IMR-90 (cell line): ENCODE results near the gene EXPH5. TPM values are rescaled to one million over a fixed set of nuclear protein-coding genes. Genes with fewer than 3 reads are reported as not detected.

Source experiments
- ATAC-seq: fragments of 200-7000 bp; cut with Tn5 transposase; 2 replicates; pipeline ENCODE4 v1.9.1; 2020; ENCODE audit warnings: low read depth, mild to moderate bottlenecking, moderate library complexity
- BruUV-seq: library from RNA; stranded (reverse); fragments of 400-500 nt; replicated peaks from 2 replicates; lab custom pipeline; 2021; lab: Mats Ljungman, UMichigan
- CTCF ChIA-PET: fragments of 300-600 bp; formaldehyde crosslinking; extraction: SDS; loops from one replicate; lab custom pipeline; 2021; ENCODE audit warnings: antibody characterized with exemption; lab: Yijun Ruan, JAX
- POLR2A ChIA-PET: fragments of 300-600 bp; sonication (Branson Sonifier 250); formaldehyde crosslinking; loops from one replicate; lab custom pipeline; 2022; ENCODE audit warnings: antibody characterized with exemption; ENCODE audit not compliant: unreplicated experiment; lab: Charles Lee
- DNase-seq: peaks from one replicate; pipeline ENCODE4 v3.0.0; 2013
- H2AFZ ChIP-seq: replicated peaks from 2 replicates; pipeline ENCODE3; 2013; ENCODE audit warnings: low read length, mild to moderate bottlenecking; ENCODE audit not compliant: poor library complexity
- H2AK5ac ChIP-seq: 2 replicates; pipeline ENCODE4 v1.6.1; 2013; ENCODE audit warnings: low read depth, low read length, inconsistent platforms
- H2AK9ac ChIP-seq: replicated peaks from 2 replicates; pipeline ENCODE3; 2013; ENCODE audit warnings: mild to moderate bottlenecking, low read depth, low read length, moderate library complexity; ENCODE audit not compliant: poor library complexity
- H2BK120ac ChIP-seq: 2 replicates; pipeline ENCODE4 v1.6.1; 2013; ENCODE audit warnings: low read depth, low read length, inconsistent platforms
- H2BK15ac ChIP-seq: 3 replicates; pipeline ENCODE4 v1.6.1; 2013; ENCODE audit warnings: low read depth, low read length, inconsistent platforms
- H2BK20ac ChIP-seq: 2 replicates; pipeline ENCODE4 v1.6.1; 2013; ENCODE audit warnings: low read depth, mild to moderate bottlenecking, inconsistent platforms, low read length, moderate library complexity
- H2BK5ac ChIP-seq: 2 replicates; pipeline ENCODE4 v1.6.1; 2013; ENCODE audit warnings: mild to moderate bottlenecking, low read depth, low read length, inconsistent platforms; ENCODE audit not compliant: poor library complexity, severe bottlenecking
- H3K14ac ChIP-seq: replicated peaks from 2 replicates; pipeline ENCODE4 v1.6.1; 2013; ENCODE audit warnings: low read depth, low read length, inconsistent platforms
- H3K18ac ChIP-seq: 2 replicates; pipeline ENCODE4 v1.6.1; 2013; ENCODE audit warnings: low read depth, low read length, control low read depth
- H3K23ac ChIP-seq: 2 replicates; pipeline ENCODE4 v1.6.1; 2013; ENCODE audit warnings: low read depth, low read length, inconsistent platforms
- H3K27ac ChIP-seq: 2 replicates; pipeline ENCODE4 v1.5.1; 2013; ENCODE audit warnings: mild to moderate bottlenecking, control low read depth, low read length; ENCODE audit not compliant: insufficient read depth
- H3K27me3 ChIP-seq: 2 replicates; pipeline ENCODE4 v1.6.1; 2013; ENCODE audit warnings: low read length; ENCODE audit not compliant: control insufficient read depth, insufficient read depth
- H3K36me3 ChIP-seq: 2 replicates; pipeline ENCODE4 v1.6.1; 2013; ENCODE audit warnings: low read length, mixed read lengths; ENCODE audit not compliant: control insufficient read depth, insufficient read depth
- H3K4ac ChIP-seq: 2 replicates; pipeline ENCODE4 v1.6.1; 2013; ENCODE audit warnings: low read depth, low read length, inconsistent platforms
- H3K4me1 ChIP-seq: 2 replicates; pipeline ENCODE4 v1.6.1; 2013; ENCODE audit warnings: low read length, mixed read lengths; ENCODE audit not compliant: control insufficient read depth, insufficient read depth
- H3K4me2 ChIP-seq: 2 replicates; pipeline ENCODE4 v1.6.1; 2013; ENCODE audit warnings: low read depth, mild to moderate bottlenecking, control low read depth, low read length, moderate library complexity
- H3K4me3 ChIP-seq: 2 replicates; pipeline ENCODE4 v1.5.1; 2013; ENCODE audit warnings: low read depth, mild to moderate bottlenecking, control low read depth, low read length, moderate library complexity; ENCODE audit not compliant: insufficient read depth
- H3K56ac ChIP-seq: 2 replicates; pipeline ENCODE4 v1.6.1; 2013; ENCODE audit warnings: low read length, inconsistent platforms; ENCODE audit not compliant: insufficient read depth; ENCODE audit errors: extremely low read depth
- H3K79me1 ChIP-seq, 2 experiments: 2 replicates each; pipeline ENCODE4 v1.6.1; 2013; ENCODE audit warnings: low read length in 2 of 2, inconsistent platforms in 1 of 2, low read depth in 1 of 2
- H3K9ac ChIP-seq: 2 replicates; pipeline ENCODE4 v1.6.1; 2013; ENCODE audit warnings: low read depth, low read length, control low read depth
- H3K9me1 ChIP-seq: 2 replicates; pipeline ENCODE4 v1.6.1; 2013; ENCODE audit warnings: low read length, inconsistent platforms; ENCODE audit not compliant: insufficient read depth
- H3K9me3 ChIP-seq: 2 replicates; pipeline ENCODE4 v1.6.1; 2013; ENCODE audit warnings: low read length; ENCODE audit not compliant: control insufficient read depth, insufficient read depth
- H4K20me1 ChIP-seq: 2 replicates; pipeline ENCODE4 v1.6.1; 2013; ENCODE audit warnings: low read length, inconsistent platforms; ENCODE audit not compliant: insufficient read depth
- H4K5ac ChIP-seq: 2 replicates; pipeline ENCODE4 v1.6.1; 2013; ENCODE audit warnings: mild to moderate bottlenecking, low read depth, low read length, control low read depth
- H4K8ac ChIP-seq, 2 experiments: 2 replicates each; pipeline ENCODE4 v1.6.1; 2013; ENCODE audit warnings: low read depth in 2 of 2, low read length in 2 of 2, control low read depth in 1 of 2, inconsistent platforms in 1 of 2
- H4K91ac ChIP-seq: 2 replicates; pipeline ENCODE4 v1.6.1; 2013; ENCODE audit warnings: low read depth, low read length, inconsistent platforms; ENCODE audit not compliant: insufficient read depth
- BHLHE40 ChIP-seq: fragments of 150-350 bp; IDR thresholded peaks from 2 replicates; pipeline ENCODE4 v1.6.1; 2016; ENCODE audit warnings: mild to moderate bottlenecking, low read depth, low read length
- CEBPB ChIP-seq: IDR thresholded peaks from 2 replicates; pipeline ENCODE4 v1.6.1; 2012; ENCODE audit warnings: low read depth, low read length, improper control_type of control experiment
- CHD1 ChIP-seq: IDR thresholded peaks from 2 replicates; pipeline ENCODE4 v1.6.1; 2012; ENCODE audit warnings: low read depth, low read length, improper control_type of control experiment
- CTCF ChIP-seq: conservative IDR thresholded peaks from 2 replicates; pipeline ENCODE4 v1.5.1; 2012; ENCODE audit warnings: mild to moderate bottlenecking, low read depth, low read length, improper control_type of control experiment
- ELK1 ChIP-seq: fragments of 150-350 bp; IDR thresholded peaks from 2 replicates; pipeline ENCODE4 v1.6.1; 2016; ENCODE audit warnings: low read depth, mild to moderate bottlenecking, low read length, moderate library complexity, borderline replicate concordance
- FOS ChIP-seq: fragments of 150-350 bp; IDR thresholded peaks from 2 replicates; pipeline ENCODE4 v1.6.1; 2016; ENCODE audit warnings: low read depth, low read length
- MAFK ChIP-seq: IDR thresholded peaks from 2 replicates; pipeline ENCODE4 v1.6.1; 2012; ENCODE audit warnings: low read depth, low read length, improper control_type of control experiment
- MAZ ChIP-seq: IDR thresholded peaks from 2 replicates; pipeline ENCODE4 v1.6.1; 2012; ENCODE audit warnings: low read depth, mild to moderate bottlenecking, low read length, improper control_type of control experiment, moderate library complexity, borderline replicate concordance
- MXI1 ChIP-seq: IDR thresholded peaks from 2 replicates; pipeline ENCODE4 v1.6.1; 2012; ENCODE audit warnings: low read depth, mild to moderate bottlenecking, low read length, moderate library complexity, borderline replicate concordance
- NFE2L2 ChIP-seq: fragments of 150-350 bp; IDR thresholded peaks from 2 replicates; pipeline ENCODE4 v1.6.1; 2016; ENCODE audit warnings: low read depth, mild to moderate bottlenecking, low read length
- POLR2A ChIP-seq: IDR thresholded peaks from 2 replicates; pipeline ENCODE4 v1.6.1; 2012; ENCODE audit warnings: mild to moderate bottlenecking, low read depth, low read length
- RAD21 ChIP-seq: IDR thresholded peaks from 2 replicates; pipeline ENCODE4 v1.6.1; 2012; ENCODE audit warnings: low read length, improper control_type of control experiment
- RCOR1 ChIP-seq: IDR thresholded peaks from 2 replicates; pipeline ENCODE4 v1.6.1; 2012; ENCODE audit warnings: mild to moderate bottlenecking, low read length, improper control_type of control experiment; ENCODE audit not compliant: insufficient replicate concordance
- RFX5 ChIP-seq: IDR thresholded peaks from 2 replicates; pipeline ENCODE4 v1.8.0; 2012; ENCODE audit warnings: low read depth, mild to moderate bottlenecking, low read length, moderate library complexity
- SMC3 ChIP-seq: fragments of 150-350 bp; IDR thresholded peaks from 2 replicates; pipeline ENCODE4 v1.6.1; 2016; ENCODE audit warnings: low read depth, mild to moderate bottlenecking, antibody characterized with exemption, low read length, moderate library complexity
- USF2 ChIP-seq: fragments of 150-350 bp; IDR thresholded peaks from 2 replicates; pipeline ENCODE4 v1.6.1; 2017; ENCODE audit warnings: mild to moderate bottlenecking, antibody characterized with exemption, low read length, low read depth
- WGBS, 2 experiments: methylation state at CpG; one replicate each; pipeline versions ENCODE4 v1.1.5 to v1.1.7; 2013; ENCODE audit warnings: missing lambda C conversion rate in 2 of 2; ENCODE audit not compliant: insufficient read length in 1 of 2; ENCODE audit errors: extremely low coverage in 2 of 2; 5-methylcytosine and 5-hydroxymethylcytosine counted together
- dilution Hi-C: fragments of 300-500 bp; cut with HindIII; formaldehyde crosslinking; loops from one replicate; pipeline ENCODE4 v1.14.3; 2018; ENCODE audit warnings: low sequenced_read_pairs; ENCODE audit not compliant: unreplicated experiment
- in situ Hi-C: fragments of 300-500 bp; cut with MboI; formaldehyde crosslinking; loops from 3 replicates; pipeline ENCODE4 v1.14.3; 2019; ENCODE audit warnings: low sequenced_read_pairs, inconsistent platforms, mixed read lengths
- intact Hi-C: fragments of 100-400 bp; cut with micrococcal nuclease; formaldehyde crosslinking; loops from 2 replicates; pipeline ENCODE4 v1.10.0; 2022
- polyA plus RNA-seq, 3 experiments: library from polyadenylated mRNA; depleted of rRNA; stranded (reverse); fragments of >200 nt; gene quantifications; 2 replicates each; pipeline ENCODE4 v1.2.3, GENCODE V29; 2012; ENCODE audit warnings: low replicate concordance in 1 of 3
- total RNA-seq: library from RNA; depleted of rRNA; stranded (reverse); fragments of >200 nt; gene quantifications from 2 replicates; pipeline ENCODE4 v1.2.3, GENCODE V29; 2012

The EXPH5 gene
- total and polyA plus RNA-seq, 2 of the 4 experiments (the other 2 are of a cell fraction), result 0.05 to 0.72 TPM

- no peak for DNase-seq
- no peaks in the 10 kb centered on the region for H3K9me3 ChIP-seq
- no peaks in the 10 kb centered on the region; the same call in 1 of the 2 replicates for H3K27me3 ChIP-seq
- H3K79me1 ChIP-seq, result no peaks in the 10 kb centered on the region
- no peak overlapping the region for H2AFZ ChIP-seq
- H2BK5ac ChIP-seq, result no peak overlapping the region
- no peak overlapping the region for H3K56ac ChIP-seq
- H3K36me3 ChIP-seq, result no peaks in the 10 kb centered on the region
- H3K4me1 ChIP-seq, result no peaks in the 10 kb centered on the region
- H4K5ac ChIP-seq, result no peak overlapping the region
- ChIA-PET CTCF (no interaction called here), POLR2A (no interaction called here)
- dilution Hi-C loops (no loop called here), intact Hi-C loops (no loop called here), in situ Hi-C loops (no loop called here)
- no peak overlapping the region for H3K18ac ChIP-seq
- H4K20me1 ChIP-seq, result no peaks in the 10 kb centered on the region
- no peak for TF ChIP-seq MAZ
- no peak for TF ChIP-seq CHD1
- TF ChIP-seq MAFK, result no peak
- TF ChIP-seq CTCF, result no peak
- no peak for TF ChIP-seq MXI1
- TF ChIP-seq RAD21, result no peak
- TF ChIP-seq NFE2L2, result no peak
- TF ChIP-seq SMC3, result no peak
- no peak for TF ChIP-seq USF2
- no peak for TF ChIP-seq POLR2A
- no peak for TF ChIP-seq FOS
- TF ChIP-seq BHLHE40, result no peak
- TF ChIP-seq ELK1, result no peak
- no peak for TF ChIP-seq RFX5
- TF ChIP-seq RCOR1, result no peak
- no peak for TF ChIP-seq CEBPB
- H2BK15ac ChIP-seq, result no peak overlapping the region
- no CpG with 5 or more reads among the region's 6 CpGs for WGBS, 2 experiments
- ATAC-seq, result no peak
- H2BK20ac ChIP-seq, result no peak overlapping the region
- no TSS peak for BruUV-seq
- no peak overlapping the region for H3K27ac ChIP-seq
- no peak overlapping the region for H3K14ac ChIP-seq
- H4K8ac ChIP-seq, result no peak overlapping the region
- no peak overlapping the region for H2BK120ac ChIP-seq
- no peaks in the 10 kb centered on the region for H3K9me1 ChIP-seq
- no peak overlapping the region for H4K91ac ChIP-seq
- H2AK9ac ChIP-seq, result no peak overlapping the region
- H3K4me3 ChIP-seq, result no peak overlapping the region
- no peak overlapping the region for H3K4me2 ChIP-seq
- no peak overlapping the region for H2AK5ac ChIP-seq
- H3K4ac ChIP-seq, result no peak overlapping the region
- H3K9ac ChIP-seq, result no peak overlapping the region
- no peak overlapping the region for H3K23ac ChIP-seq
Observed at GRCh38 chr11:108527382-108527781, 66.2 kb downstream of the EXPH5 start.
